Fibroblast of pulmonary artery (primary cell): Measurements from ENCODE around the gene TARBP2.

Experiments
- DNase-seq: peaks from one replicate; pipeline ENCODE4 v3.0.0-alpha.2; 2010; ENCODE audit warnings: low read depth
- H3K4me3 ChIP-seq: replicated peaks from 2 replicates; pipeline ENCODE4 v1.5.1; 2011; ENCODE audit warnings: low read depth, mild to moderate bottlenecking, control low read depth, low read length, moderate library complexity
- CTCF ChIP-seq: IDR thresholded peaks from 2 replicates; pipeline ENCODE4 v1.5.1; 2011; ENCODE audit warnings: mild to moderate bottlenecking, control low read depth, low read length, inconsistent platforms; ENCODE audit errors: missing control alignments

TARBP2 gene

DNA sequence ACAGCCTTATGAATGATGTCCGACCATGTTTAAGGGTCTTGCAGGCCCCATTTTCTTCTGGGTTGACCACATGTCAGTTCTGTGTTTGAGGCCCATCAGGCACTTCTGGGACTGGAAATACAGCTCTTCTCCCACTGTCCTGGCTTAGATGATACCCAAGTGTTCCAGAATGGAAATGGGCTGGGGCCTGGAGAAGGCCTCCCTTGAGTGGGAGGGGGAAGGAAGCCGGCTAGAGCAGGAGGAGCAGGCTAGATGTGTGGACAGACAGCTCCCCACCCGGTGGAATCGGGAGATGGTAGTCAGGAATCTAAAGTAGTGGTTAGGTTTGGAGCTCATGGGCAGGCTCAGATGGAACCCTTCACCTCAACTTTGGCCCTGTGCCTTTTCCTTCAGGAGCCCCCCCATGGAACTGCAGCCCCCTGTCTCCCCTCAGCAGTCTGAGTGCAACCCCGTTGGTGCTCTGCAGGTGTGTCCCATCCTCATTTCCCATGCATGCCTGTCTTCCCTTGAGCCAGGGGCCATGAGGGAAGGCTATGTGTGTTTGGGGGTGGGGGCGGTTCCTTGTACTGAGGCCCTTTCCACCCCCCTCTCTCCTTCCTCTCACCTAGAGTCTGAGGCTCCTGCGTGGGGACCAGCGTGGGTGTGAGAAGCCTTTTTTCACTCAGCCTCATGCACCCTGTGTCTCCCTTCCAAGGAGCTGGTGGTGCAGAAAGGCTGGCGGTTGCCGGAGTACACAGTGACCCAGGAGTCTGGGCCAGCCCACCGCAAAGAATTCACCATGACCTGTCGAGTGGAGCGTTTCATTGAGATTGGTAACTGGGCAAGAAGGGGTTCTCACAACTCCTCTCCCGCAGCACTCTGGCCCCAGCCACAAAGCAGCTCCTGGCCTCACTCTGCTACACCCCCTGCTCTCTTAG is 3.2 kb downstream of the TARBP2 start:
- TF ChIP-seq CTCF = no peak
- DNase-seq = no peak
- H3K4me3 ChIP-seq = no peak overlapping the region

DNA sequence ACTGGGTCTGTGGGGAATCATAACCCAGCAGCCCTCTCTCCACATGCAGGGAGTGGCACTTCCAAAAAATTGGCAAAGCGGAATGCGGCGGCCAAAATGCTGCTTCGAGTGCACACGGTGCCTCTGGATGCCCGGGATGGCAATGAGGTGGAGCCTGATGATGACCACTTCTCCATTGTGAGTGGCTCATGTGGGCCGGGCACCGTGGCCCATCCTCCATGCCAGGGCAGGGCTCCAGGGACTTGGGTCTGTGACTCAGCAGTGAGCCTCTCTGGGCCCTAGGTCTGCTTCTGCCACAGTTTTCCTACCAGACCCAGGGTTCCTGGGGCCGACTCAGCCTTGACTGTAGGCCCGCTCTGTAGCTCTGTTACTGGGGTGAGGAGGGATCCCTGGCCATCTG is 4.0 kb downstream of the TARBP2 start:
- DNase-seq = peak; percentile 45
- TF ChIP-seq CTCF = no peak
- no peak overlapping the region for H3K4me3 ChIP-seq

- no peak overlapping the region for H3K4me3 ChIP-seq
- no peak for DNase-seq
- no peak for TF ChIP-seq CTCF
Measured at GRCh38 chr12:53505555-53506449, 4.7 kb downstream of the TARBP2 start.

- no peak for TF ChIP-seq CTCF
- H3K4me3 ChIP-seq = no peak overlapping the region
- no peak for DNase-seq
Measured at GRCh38 chr12:53506450-53506785, 5.3 kb downstream of the TARBP2 start.

DNA sequence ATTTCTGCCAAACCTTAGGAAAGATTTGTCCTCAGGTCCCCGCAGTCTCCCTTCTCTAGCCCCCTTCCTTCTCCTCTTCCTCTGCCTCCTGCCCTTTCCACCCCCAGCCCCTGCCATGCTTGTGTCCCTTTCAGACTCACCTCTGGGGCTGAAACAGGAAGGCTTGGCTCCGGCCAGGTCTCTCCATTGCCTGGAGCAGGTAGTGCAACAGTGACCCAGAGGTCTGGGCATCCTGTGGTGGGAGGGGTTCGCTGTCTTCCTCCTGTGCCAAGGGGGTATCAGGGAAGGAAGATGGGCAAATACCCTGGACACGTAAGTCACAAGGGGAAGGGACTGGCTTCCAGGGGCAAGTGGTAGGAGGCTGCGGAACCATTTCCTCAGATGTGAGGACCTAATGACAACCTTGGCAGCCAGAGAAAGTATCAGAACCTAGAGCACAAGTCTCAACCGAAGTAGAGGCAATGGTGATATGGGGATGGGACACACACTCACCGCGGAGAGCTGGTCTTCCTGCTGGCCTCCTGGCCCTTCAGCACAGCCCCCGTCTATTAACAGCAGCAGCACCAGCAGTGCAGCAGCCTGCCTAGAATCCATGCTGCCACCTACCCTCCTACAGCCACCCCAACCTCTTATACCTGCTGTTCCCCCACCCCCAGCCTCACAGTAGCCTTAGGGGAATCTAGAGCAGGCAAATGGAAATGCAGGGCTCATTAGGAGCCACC is 6.0 kb downstream of the TARBP2 start, which contains the start of gene NPFF:
NPFF (minus strand) TSS at position 604 of the 722 bp plus-strand sequence; CDS start at position 594, 10 bp downstream.
- TF ChIP-seq CTCF = no peak
- no peak within 1 kb of the TSS for H3K4me3 ChIP-seq
- no peak for DNase-seq

DNA sequence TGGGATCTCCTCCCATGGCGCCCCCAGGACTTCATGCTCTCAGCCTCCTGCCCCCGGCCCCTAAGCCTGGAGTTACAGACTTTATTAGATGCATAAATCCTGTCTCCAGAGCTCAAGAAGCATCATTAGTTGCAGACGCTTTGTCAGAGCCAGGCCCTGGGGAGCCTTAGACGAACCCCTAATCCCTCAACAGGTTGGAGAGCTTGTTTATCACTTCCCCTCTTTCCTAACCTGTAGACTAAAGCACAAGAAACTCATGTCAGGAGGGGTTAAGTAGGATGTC is 6.5 kb downstream of the TARBP2 start:
- no peak for TF ChIP-seq CTCF
- no peak overlapping the region for H3K4me3 ChIP-seq
- DNase-seq = no peak
